ENCODE data around the gene GNAI3.

Gene GNAI3

GRCh38 chr1:109567877-109568672, 19.7 kb downstream of the GNAI3 start (continued):
- TF ChIP-seq CTCF (tag by site-specific recombination; IDR thresholded peaks at IDR 0.05) (no peak), ZNF394 (tag by site-specific recombination; IDR thresholded peaks at IDR 0.05; ENCODE audit: borderline replicate concordance) (peak; percentile 93), ZBTB6 (tag by site-specific recombination; IDR thresholded peaks at IDR 0.05) (peak; percentile 73; the same call in 1 of the 2 replicates), TSHZ1 (tag by site-specific recombination; IDR thresholded peaks at IDR 0.05; ENCODE audit: borderline replicate concordance) (no peak)

GRCh38 chr1:109569323-109569722, 20.9 kb downstream of the GNAI3 start:
- Histone ChIP-seq H3K27ac (ENCODE audit: extremely low read depth, low read depth, low read length) (no peak overlapping the region), H3K9me3 (ENCODE audit: control insufficient read depth, insufficient read depth, low read depth, low read length) (no peaks in the 10 kb centered on the region), H3K4me1 (ENCODE audit: control insufficient read depth, insufficient read depth, low read length) (peaks cover 29% of the 10 kb centered on the region), H3K4me3 (ENCODE audit: low read depth, low read length) (no peak overlapping the region), H3K36me3 (ENCODE audit: control insufficient read depth in 2 of 2, insufficient read depth in 1 of 2, low read length in 2 of 2) (no peaks in the 10 kb centered on the region; a peak in 1 of 3 replicates)
- POLR2A ChIA-PET: interaction anchor here (2.4 kb wide), 1 partner anchor 21 kb away, joined by 15 read pairs; the partner anchor contains the start of gene GNAI3
- CTCF ChIA-PET: interaction anchor here (0.9 to 2.7 kb wide), 5 partner anchors 9 to 72 kb away, joined by 3 to 8 read pairs (median 3); no protein-coding TSS in a partner anchor
- TF ChIP-seq KLF9 (tag by site-specific recombination; IDR thresholded peaks at IDR 0.05; ENCODE audit: low read depth) (no peak), ZNF2 (tag by site-specific recombination; IDR thresholded peaks at IDR 0.05) (no peak), ZNF366 (tag by site-specific recombination; conservative IDR thresholded peaks at IDR 0.05) (no peak), ZNF600 (tag by site-specific recombination; IDR thresholded peaks at IDR 0.05) (peak; percentile 79), ZSCAN30 (tag by site-specific recombination; IDR thresholded peaks at IDR 0.05) (no peak), ZNF426 (tag by site-specific recombination; IDR thresholded peaks at IDR 0.05) (no peak), PRDM1 (tag by site-specific recombination; IDR thresholded peaks at IDR 0.05) (peak; percentile 84)

GRCh38 chr1:109570414-109570813, 22.0 kb downstream of the GNAI3 start:
- Histone ChIP-seq H3K9me3 (ENCODE audit: control insufficient read depth, insufficient read depth, low read depth, low read length) (no peaks in the 10 kb centered on the region), H3K27ac (ENCODE audit: extremely low read depth, low read depth, low read length) (no peak overlapping the region), H3K4me1 (ENCODE audit: control insufficient read depth, insufficient read depth, low read length) (peaks cover 29% of the 10 kb centered on the region), H3K36me3 (ENCODE audit: control insufficient read depth in 2 of 2, insufficient read depth in 1 of 2, low read length in 2 of 2) (peaks cover 0 to 3% of the 10 kb centered on the region in 2 experiments; a peak in 2 of 3 replicates), H3K4me3 (ENCODE audit: low read depth, low read length) (no peak overlapping the region)
- ChIA-PET CTCF (interaction anchor here (1.1 to 2.7 kb wide), 2 partner anchors 11 to 24 kb away, joined by 3 to 8 read pairs; no protein-coding TSS in a partner anchor), POLR2A (interaction anchor here (2.4 kb wide), 1 partner anchor 22 kb away, joined by 15 read pairs; the partner anchor contains the start of gene GNAI3)
- TF ChIP-seq TSHZ1 (tag by site-specific recombination; IDR thresholded peaks at IDR 0.05; ENCODE audit: borderline replicate concordance): no peak
- TF ChIP-seq ZNF341 (tag by site-specific recombination; IDR thresholded peaks at IDR 0.05; ENCODE audit: low read depth): peak; percentile 44; the same call in 1 of the 2 replicates
- TF ChIP-seq ZEB2 (tag by site-specific recombination; IDR thresholded peaks at IDR 0.05): 0 out of 2 replicates have a peak, but pooled peaks have one; percentile 42
- peak; percentile 45; the same call in 1 of the 2 replicates for TF ChIP-seq ZNF600 (tag by site-specific recombination; IDR thresholded peaks at IDR 0.05)
- peak; percentile 42; the same call in 1 of the 2 replicates for TF ChIP-seq PRDM10 (tag by site-specific recombination; IDR thresholded peaks at IDR 0.05)
- TF ChIP-seq IKZF3 (tag by site-specific recombination; IDR thresholded peaks at IDR 0.05): 0 out of 2 replicates have a peak, but pooled peaks have one; percentile 21
- peak; percentile 56; the same call in 1 of the 2 replicates for TF ChIP-seq ZNF629 (tag by site-specific recombination; IDR thresholded peaks at IDR 0.05)
